ENCODE measurements around the gene GALK1. TPM values are rescaled to one million over a fixed set of nuclear protein-coding genes. Genes with fewer than 3 reads are reported as not detected.

GALK1 gene
- total and polyA plus RNA-seq, 2 of the 13 experiments (the other 11 are each of a cell fraction or from before 2014, with no cell fraction given) = 59.9 to 93.6 TPM

DNA sequence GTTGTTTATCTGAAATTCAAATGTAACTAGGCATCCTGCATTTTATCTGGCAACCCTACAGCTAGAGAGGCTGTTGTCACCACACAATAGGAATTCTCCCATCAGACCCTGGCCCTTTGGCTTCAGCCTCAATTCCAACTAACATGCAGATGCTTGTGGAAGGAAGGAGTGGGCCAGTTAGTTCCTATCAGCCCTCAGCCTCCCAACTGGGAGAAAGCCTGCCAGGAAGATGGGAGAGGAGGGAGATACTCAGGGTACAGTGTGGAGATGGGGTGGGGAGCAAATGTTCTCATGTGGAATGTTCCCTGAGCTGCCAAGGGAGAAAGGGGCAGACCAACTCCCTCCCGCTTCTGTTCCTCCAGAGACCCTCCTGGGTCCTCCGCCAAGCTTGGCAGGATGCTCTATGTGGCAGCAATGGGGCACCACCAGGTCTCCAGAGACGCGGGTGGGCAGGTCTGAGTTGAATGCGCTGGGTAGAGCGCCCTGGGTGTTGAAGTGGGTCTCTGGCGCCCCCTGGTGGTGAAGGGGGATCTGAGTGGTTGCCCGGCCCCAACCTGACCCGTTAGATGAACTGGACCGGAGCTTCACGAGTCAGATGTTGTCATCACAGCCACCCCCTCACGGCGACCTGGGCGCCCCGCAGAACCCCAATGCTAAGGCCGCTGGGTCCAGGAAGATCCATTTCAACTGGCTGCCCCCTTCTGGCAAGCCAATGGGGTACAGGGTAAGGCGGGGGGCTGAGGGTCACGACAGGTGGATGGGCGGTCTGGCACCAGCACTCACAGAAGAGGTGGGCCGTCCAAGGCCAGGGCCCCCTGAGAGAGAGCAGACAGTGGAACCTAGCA, 15.2 kb downstream of the GALK1 start (continued):
- TF ChIP-seq, protein P1, sequence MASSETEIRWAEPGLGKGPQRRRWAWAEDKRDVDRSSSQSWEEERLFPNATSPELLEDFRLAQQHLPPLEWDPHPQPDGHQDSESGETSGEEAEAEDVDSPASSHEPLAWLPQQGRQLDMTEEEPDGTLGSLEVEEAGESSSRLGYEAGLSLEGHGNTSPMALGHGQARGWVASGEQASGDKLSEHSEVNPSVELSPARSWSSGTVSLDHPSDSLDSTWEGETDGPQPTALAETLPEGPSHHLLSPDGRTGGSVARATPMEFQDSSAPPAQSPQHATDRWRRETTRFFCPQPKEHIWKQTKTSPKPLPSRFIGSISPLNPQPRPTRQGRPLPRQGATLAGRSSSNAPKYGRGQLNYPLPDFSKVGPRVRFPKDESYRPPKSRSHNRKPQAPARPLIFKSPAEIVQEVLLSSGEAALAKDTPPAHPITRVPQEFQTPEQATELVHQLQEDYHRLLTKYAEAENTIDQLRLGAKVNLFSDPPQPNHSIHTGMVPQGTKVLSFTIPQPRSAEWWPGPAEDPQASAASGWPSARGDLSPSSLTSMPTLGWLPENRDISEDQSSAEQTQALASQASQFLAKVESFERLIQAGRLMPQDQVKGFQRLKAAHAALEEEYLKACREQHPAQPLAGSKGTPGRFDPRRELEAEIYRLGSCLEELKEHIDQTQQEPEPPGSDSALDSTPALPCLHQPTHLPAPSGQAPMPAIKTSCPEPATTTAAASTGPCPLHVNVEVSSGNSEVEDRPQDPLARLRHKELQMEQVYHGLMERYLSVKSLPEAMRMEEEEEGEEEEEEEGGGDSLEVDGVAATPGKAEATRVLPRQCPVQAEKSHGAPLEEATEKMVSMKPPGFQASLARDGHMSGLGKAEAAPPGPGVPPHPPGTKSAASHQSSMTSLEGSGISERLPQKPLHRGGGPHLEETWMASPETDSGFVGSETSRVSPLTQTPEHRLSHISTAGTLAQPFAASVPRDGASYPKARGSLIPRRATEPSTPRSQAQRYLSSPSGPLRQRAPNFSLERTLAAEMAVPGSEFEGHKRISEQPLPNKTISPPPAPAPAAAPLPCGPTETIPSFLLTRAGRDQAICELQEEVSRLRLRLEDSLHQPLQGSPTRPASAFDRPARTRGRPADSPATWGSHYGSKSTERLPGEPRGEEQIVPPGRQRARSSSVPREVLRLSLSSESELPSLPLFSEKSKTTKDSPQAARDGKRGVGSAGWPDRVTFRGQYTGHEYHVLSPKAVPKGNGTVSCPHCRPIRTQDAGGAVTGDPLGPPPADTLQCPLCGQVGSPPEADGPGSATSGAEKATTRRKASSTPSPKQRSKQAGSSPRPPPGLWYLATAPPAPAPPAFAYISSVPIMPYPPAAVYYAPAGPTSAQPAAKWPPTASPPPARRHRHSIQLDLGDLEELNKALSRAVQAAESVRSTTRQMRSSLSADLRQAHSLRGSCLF (CRISPR knock-in tag; IDR thresholded peaks at IDR 0.05; ENCODE audit: borderline replicate concordance) = no peak
- TF ChIP-seq STAT6 (CRISPR knock-in tag; IDR thresholded peaks at IDR 0.05; ENCODE audit: borderline replicate concordance) (no peak), GFI1 (CRISPR knock-in tag; IDR thresholded peaks at IDR 0.05; ENCODE audit: borderline replicate concordance) (no peak), ZNF350 (CRISPR knock-in tag; IDR thresholded peaks at IDR 0.05; ENCODE audit: borderline replicate concordance, low read depth) (no peak), ZBTB20 (CRISPR knock-in tag; IDR thresholded peaks at IDR 0.05; ENCODE audit: borderline replicate concordance, low read depth) (no peak), TOPORS (CRISPR knock-in tag; IDR thresholded peaks at IDR 0.05) (0 out of 2 replicates have a peak, but pooled peaks have one; percentile 24), TOE1 (CRISPR knock-in tag; IDR thresholded peaks at IDR 0.05) (no peak), ZBTB1 (CRISPR knock-in tag; IDR thresholded peaks at IDR 0.05; ENCODE audit: borderline replicate concordance) (no peak), GPBP1L1 (CRISPR knock-in tag; IDR thresholded peaks at IDR 0.05) (no peak), ISX (CRISPR knock-in tag; conservative IDR thresholded peaks at IDR 0.05) (no peak)
- TF ChIP-seq, protein P2, sequence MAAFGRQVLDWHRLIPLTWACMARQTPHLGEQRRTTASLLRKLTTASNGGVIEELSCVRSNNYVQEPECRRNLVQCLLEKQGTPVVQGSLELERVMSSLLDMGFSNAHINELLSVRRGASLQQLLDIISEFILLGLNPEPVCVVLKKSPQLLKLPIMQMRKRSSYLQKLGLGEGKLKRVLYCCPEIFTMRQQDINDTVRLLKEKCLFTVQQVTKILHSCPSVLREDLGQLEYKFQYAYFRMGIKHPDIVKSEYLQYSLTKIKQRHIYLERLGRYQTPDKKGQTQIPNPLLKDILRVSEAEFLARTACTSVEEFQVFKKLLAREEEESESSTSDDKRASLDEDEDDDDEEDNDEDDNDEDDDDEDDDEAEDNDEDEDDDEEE (CRISPR knock-in tag; IDR thresholded peaks at IDR 0.05) = no peak
- TF ChIP-seq, protein P3, sequence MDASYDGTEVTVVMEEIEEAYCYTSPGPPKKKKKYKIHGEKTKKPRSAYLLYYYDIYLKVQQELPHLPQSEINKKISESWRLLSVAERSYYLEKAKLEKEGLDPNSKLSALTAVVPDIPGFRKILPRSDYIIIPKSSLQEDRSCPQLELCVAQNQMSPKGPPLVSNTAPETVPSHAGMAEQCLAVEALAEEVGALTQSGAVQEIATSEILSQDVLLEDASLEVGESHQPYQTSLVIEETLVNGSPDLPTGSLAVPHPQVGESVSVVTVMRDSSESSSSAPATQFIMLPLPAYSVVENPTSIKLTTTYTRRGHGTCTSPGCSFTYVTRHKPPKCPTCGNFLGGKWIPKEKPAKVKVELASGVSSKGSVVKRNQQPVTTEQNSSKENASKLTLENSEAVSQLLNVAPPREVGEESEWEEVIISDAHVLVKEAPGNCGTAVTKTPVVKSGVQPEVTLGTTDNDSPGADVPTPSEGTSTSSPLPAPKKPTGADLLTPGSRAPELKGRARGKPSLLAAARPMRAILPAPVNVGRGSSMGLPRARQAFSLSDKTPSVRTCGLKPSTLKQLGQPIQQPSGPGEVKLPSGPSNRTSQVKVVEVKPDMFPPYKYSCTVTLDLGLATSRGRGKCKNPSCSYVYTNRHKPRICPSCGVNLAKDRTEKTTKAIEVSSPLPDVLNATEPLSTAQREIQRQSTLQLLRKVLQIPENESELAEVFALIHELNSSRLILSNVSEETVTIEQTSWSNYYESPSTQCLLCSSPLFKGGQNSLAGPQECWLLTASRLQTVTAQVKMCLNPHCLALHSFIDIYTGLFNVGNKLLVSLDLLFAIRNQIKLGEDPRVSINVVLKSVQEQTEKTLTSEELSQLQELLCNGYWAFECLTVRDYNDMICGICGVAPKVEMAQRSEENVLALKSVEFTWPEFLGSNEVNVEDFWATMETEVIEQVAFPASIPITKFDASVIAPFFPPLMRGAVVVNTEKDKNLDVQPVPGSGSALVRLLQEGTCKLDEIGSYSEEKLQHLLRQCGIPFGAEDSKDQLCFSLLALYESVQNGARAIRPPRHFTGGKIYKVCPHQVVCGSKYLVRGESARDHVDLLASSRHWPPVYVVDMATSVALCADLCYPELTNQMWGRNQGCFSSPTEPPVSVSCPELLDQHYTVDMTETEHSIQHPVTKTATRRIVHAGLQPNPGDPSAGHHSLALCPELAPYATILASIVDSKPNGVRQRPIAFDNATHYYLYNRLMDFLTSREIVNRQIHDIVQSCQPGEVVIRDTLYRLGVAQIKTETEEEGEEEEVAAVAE (CRISPR knock-in tag; IDR thresholded peaks at IDR 0.05; ENCODE audit: borderline replicate concordance) = no peak

Data from HepG2 (cell line).